ENCODE results near the gene CBFA2T3. TPM values are rescaled to one million over a fixed set of nuclear protein-coding genes. Genes with fewer than 3 reads are reported as not detected.

Gene CBFA2T3
- total RNA-seq, 4 donors from 2014 or later: 0.95 to 7.3 (median 3.3) TPM

- intact Hi-C loops (cut with DNase I; ENCODE audit: low total_unique reads) (no loop called here), in situ Hi-C loops (cut with MboI; ENCODE audit: low sequenced_read_pairs in 4 of 4) (no loop called here)
- TF ChIP-seq CTCF (IDR thresholded peaks at IDR 0.05 in 4 of 5, conservative IDR thresholded peaks at IDR 0.05 in 1 of 5) (no peak), POLR2A (IDR thresholded peaks at IDR 0.05) (no peak)
- no peak overlapping the region for H3K4me3 ChIP-seq
- no peak overlapping the region for H3K27ac ChIP-seq
- H3K27me3 ChIP-seq: no peaks in the 10 kb centered on the region
- no peak for DNase-seq
- H3K9me3 ChIP-seq: no peaks in the 10 kb centered on the region
- ATAC-seq: no peak
- peaks cover 21 to 22% of the 10 kb centered on the region in 2 donors for H3K4me1 ChIP-seq
- H3K36me3 ChIP-seq: no peaks in the 10 kb centered on the region
Measured at GRCh38 chr16:88915639-88916327, 61.2 kb downstream of the CBFA2T3 start.

- intact Hi-C loops (cut with DNase I; ENCODE audit: low total_unique reads): no loop called here
- ATAC-seq: peak in 1 of 2 donors; percentile 30
Measured at GRCh38 chr16:88914750-88915368, 62.1 kb downstream of the CBFA2T3 start.

GRCh38 chr16:88913870-88914269 lies 63.1 kb downstream of the CBFA2T3 start:
- Histone ChIP-seq H3K27ac (no peak overlapping the region), H3K27me3 (no peaks in the 10 kb centered on the region), H3K9me3 (no peaks in the 10 kb centered on the region), H3K4me1 (peaks cover 10 to 14% of the 10 kb centered on the region in 2 donors), H3K36me3 (no peaks in the 10 kb centered on the region), H3K4me3 (no peak overlapping the region)
- ATAC-seq (no peak), DNase-seq (no peak)
- in situ Hi-C loops (cut with MboI; ENCODE audit: low sequenced_read_pairs in 4 of 4): no loop called here
- intact Hi-C loops (cut with DNase I; ENCODE audit: low total_unique reads): no loop called here
- TF ChIP-seq POLR2A (IDR thresholded peaks at IDR 0.05) (no peak), CTCF (IDR thresholded peaks at IDR 0.05 in 4 of 5, conservative IDR thresholded peaks at IDR 0.05 in 1 of 5) (no peak)

More at GRCh38 chr16:88914750-88915368, 62.1 kb downstream of the CBFA2T3 start:
- TF ChIP-seq POLR2A (IDR thresholded peaks at IDR 0.05): no peak
- TF ChIP-seq CTCF (IDR thresholded peaks at IDR 0.05 in 4 of 5, conservative IDR thresholded peaks at IDR 0.05 in 1 of 5): peak in 1 of 5 experiments; percentile 33
- Histone ChIP-seq H3K9me3 (no peaks in the 10 kb centered on the region), H3K36me3 (no peaks in the 10 kb centered on the region), H3K27ac (no peak overlapping the region), H3K27me3 (no peaks in the 10 kb centered on the region), H3K4me3 (no peak overlapping the region), H3K4me1 (peaks cover 12 to 14% of the 10 kb centered on the region in 2 donors)
- in situ Hi-C loops (cut with MboI; ENCODE audit: low sequenced_read_pairs in 4 of 4): no loop called here
- DNase-seq: no peak

GRCh38 chr16:88913001-88913612 lies 63.9 kb downstream of the CBFA2T3 start:
- TF ChIP-seq CTCF (IDR thresholded peaks at IDR 0.05 in 4 of 5, conservative IDR thresholded peaks at IDR 0.05 in 1 of 5): no peak
- TF ChIP-seq POLR2A (IDR thresholded peaks at IDR 0.05): no peak
- ATAC-seq (no peak), DNase-seq (no peak)
- H3K4me1 ChIP-seq: peaks cover 10 to 14% of the 10 kb centered on the region in 2 donors
- in situ Hi-C loops (cut with MboI; ENCODE audit: low sequenced_read_pairs in 4 of 4) (no loop called here), intact Hi-C loops (cut with DNase I; ENCODE audit: low total_unique reads) (no loop called here)
- no peak overlapping the region for H3K27ac ChIP-seq
- H3K4me3 ChIP-seq: no peak overlapping the region
- H3K27me3 ChIP-seq: no peaks in the 10 kb centered on the region
- H3K36me3 ChIP-seq: no peaks in the 10 kb centered on the region
- H3K9me3 ChIP-seq: no peaks in the 10 kb centered on the region
